IPS DF 19.7 (cell line): Measurements from ENCODE around the gene SLC9A5.

Experiments used
- DNase-seq: peaks from one replicate; pipeline ENCODE4 v3.0.0-alpha.2; 2013; ENCODE audit warnings: low read depth, low spot score

The SLC9A5 gene

DNA sequence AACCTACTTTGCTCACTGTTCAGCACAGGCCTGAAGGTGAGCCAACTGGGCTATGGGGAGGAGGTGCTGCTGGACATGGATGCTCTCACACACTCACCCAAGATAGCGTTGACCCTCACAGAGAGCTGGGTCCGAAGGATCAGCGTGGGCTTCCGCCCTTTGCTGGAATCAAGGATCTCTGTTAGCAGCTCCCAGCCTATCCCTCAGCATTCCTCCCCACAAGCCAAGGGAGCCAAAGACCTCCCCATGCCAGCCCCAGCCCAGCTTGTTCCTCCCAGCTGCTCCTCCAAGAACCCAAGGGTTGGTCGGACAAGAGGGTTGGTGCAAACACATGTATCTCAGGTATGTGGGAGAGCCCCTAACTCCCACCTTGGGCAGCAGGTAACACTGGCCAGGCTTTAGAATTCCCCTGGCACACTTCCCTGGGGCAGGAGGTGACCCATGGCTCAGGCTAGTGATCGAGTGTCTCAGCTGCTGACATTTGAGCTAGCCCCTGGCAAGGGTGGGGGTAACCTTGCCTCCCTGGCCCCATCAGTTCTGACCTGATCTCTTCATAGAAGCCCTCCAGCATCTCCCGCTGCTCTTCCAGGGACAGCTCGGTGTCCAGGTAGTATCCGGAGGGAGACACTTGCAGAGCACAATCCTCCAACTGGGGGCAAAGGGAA is 9.8 kb upstream of the SLC9A5 start:
- no peak for DNase-seq

DNA sequence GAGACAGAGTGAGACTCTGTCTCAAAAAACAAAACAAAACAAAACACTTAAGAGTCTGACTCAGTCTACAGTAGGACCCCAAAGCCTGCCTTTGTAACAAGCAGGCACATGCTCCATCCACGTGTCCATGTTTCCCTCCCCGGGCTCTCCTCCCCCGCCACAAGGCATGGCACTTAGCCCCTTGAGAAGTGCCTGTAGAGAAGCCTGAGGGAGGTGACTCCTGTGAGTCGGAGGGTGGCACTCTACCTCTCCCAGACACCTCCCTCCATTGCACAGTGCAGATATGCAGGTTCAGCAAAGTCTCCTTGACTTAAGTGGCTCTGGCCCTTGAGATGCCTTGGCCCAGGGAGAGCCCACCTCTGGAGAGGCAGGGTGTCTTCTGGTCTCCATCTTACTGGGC is 8.3 kb upstream of the SLC9A5 start:
- DNase-seq, result no peak

- no peak for DNase-seq
Observed at GRCh38 chr16:67241008-67241900, 7.5 kb upstream of the SLC9A5 start.

- no peak for DNase-seq
Observed at GRCh38 chr16:67242138-67242730, 6.5 kb upstream of the SLC9A5 start.

GRCh38 chr16:67243481-67243880 is 5.3 kb upstream of the SLC9A5 start:
- no peak for DNase-seq

GRCh38 chr16:67244387-67245185 is 4.2 kb upstream of the SLC9A5 start:
- no peak for DNase-seq

- no peak for DNase-seq
Observed at GRCh38 chr16:67245186-67245585, 3.6 kb upstream of the SLC9A5 start.

- no peak for DNase-seq
Observed at GRCh38 chr16:67245674-67246080, 3.1 kb upstream of the SLC9A5 start.

DNA sequence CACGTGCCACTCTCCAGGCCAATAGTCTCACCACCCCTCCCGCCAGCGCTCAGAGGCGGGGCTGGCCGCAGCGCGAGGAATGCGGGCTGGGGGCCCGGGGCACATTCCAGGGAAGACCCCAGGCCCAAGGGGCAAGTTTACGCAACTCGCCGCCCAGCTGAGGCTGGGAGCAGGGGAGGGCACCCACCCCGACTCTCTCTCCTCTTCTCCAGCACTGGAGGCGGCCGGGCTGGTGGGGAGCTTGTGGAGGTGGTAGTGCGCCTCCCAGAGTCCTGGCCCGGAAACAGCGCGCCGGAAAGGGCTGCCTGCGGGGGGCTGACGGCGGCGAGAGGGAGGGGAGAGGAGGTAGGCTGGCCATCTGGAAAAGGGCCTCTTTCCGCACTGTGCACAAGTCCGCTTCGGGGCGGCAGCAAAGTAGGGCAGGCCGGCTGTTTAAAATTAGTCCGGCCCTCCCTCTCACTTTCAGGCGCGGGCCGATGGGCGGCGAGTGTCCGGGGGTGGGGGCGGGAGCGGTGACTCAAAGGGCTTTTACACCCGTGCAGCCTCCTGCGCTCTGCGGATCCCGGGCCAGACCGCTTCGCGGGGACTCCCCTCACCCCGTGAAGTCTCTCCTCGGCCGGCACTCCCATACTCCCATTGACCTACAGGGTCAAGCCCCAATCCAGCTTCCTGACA is 2.6 kb upstream of the SLC9A5 start:
- DNase-seq, result no peak

- no peak for DNase-seq
Observed at GRCh38 chr16:67246756-67247191, 2.0 kb upstream of the SLC9A5 start.

- DNase-seq, result no peak
Observed at GRCh38 chr16:67247192-67248072, 1.3 kb upstream of the SLC9A5 start, which contains the start of gene FHOD1. TSS of gene FHOD1 (minus strand) at chr16:67247481. CDS start at chr16:67247410, 71 bp downstream.

GRCh38 chr16:67248073-67248400 is 742 bp upstream of the SLC9A5 start:
- no peak for DNase-seq

DNA sequence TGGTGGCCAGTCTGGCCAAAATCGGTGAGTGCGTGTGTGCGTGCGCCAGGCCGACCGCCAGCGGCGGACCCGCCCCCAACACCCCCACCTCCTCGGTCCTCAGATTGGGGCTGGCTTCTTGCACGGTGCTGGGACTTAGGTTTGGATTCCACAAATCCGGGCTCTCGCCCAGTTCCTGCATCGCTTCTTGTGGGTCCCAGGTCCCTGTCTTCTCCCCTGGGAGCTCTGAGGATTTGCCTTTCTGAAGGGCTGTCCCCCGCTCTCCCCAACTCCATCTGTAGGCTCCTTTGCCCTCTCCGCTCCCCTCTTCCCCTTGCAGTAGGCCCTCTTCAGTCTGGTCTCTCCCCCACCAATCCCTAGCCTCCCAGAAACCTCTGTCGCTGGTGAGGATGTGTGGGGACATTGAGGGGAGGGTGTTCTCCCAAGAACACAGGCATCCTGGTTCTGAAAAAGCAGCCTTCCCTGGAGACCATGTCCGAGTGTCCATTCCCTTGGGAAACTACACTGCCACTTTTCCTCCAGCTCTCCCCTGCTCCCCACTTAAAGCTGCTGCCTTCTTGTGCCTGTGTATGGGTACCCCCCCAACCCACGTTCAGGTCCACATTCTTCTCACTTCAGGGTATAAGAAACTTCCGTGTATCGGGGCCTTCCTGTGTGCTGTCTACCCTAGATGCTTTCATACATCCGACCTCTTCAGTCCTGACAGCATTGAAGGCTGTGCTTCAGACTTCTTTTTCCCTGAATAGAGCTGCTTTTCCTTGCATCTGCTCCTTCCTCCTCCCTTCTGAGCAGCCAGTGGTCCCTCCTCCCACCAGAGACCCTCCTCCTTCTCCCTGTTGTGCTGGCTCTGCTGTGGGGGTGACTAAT is 632 bp downstream of the SLC9A5 start:
- DNase-seq, result no peak

- DNase-seq, result no peak
Observed at GRCh38 chr16:67250045-67250327, 1.2 kb downstream of the SLC9A5 start.

DNA sequence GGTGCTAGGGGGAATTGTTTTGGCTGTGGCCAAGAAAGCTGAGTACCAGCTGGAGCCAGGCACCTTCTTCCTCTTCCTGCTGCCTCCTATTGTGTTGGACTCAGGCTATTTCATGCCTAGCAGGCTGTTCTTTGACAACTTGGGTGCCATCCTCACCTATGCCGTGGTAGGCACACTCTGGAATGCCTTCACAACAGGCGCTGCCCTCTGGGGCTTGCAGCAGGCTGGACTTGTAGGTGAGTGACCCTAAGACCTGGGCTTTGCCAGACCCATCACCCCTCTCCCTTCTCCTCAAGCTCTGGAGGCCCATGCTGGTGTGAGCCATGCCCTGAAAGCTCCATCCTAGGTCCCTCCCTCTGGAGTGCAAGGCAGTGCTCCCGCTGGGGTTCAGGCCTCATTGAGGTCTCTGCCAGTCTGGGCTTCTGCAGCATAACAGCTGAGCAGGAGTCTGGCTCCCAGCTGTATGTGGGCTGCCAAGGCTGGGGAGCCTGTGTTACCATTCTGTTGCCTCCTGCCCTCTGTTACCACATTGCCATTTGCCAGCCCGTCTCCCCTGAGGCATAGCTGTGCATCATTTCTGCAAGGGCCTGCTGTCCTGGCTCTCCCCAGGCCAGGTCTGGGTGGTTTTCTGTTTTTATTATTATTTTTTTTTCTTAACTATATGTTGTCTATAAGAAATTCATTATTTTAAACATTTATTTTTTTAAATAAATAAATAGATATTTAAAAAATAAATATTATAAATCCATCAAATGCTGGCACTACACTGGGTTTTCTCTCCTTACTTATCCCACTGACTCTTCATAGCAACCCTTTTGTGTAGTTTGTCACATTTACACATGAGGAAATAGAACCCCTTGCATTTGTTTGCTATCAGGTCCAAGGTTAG is 4.1 kb downstream of the SLC9A5 start:
- no peak for DNase-seq

GRCh38 chr16:67254801-67255552 is 6.2 kb downstream of the SLC9A5 start:
- no peak for DNase-seq

DNA sequence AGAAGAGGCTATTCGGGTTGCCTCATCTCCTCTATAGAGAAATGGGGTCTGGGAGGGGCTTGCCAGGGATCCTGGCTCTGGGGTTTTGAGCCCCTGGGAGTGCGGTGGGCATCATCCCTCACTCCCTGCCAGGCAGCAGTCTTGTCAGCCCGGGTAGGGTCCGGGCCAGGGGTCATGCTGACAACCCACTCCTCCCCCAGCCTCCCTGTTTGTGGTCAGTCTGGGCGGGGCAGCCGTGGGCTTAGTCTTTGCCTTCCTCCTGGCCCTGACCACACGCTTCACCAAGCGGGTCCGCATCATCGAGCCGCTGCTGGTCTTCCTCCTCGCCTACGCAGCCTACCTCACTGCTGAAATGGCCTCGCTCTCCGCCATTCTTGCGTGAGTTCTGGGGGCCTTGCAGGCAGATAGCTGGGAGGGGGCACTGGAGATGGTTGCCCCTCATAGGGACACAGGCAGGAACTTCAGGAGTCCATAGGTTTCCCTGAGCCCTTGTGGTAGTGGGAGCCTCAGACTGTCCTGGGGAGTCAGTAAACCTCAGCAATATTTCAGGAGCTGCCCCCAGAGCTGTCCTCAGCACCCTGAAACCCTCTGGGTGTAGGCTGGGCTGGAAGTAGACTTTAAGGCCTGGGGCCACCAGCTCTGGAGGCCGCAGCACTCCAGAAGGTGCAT is 6.9 kb downstream of the SLC9A5 start:
- no peak for DNase-seq
